Suprapubic skin (tissue), 3 donors: Measurements from ENCODE around the gene HOXB5.

Experiments
- CTCF ChIP-seq, 2 donors: fragments of 200-600 bp in 1 of 2; fragments of 450-650 bp in 1 of 2; sonication (generic) in 1 of 2; IDR thresholded peaks; one replicate each; pipeline ENCODE4 v1.5.1; 2016 to 2019; ENCODE audit warnings: antibody characterized with exemption in 2 of 2, mild to moderate bottlenecking in 1 of 2, moderate library complexity in 1 of 2
- POLR2A ChIP-seq, 2 donors: fragments of 450-650 bp; IDR thresholded peaks; one replicate each; pipeline ENCODE4 v1.6.1; 2017; ENCODE audit warnings: antibody characterized with exemption in 2 of 2, mild to moderate bottlenecking in 2 of 2, moderate library complexity in 2 of 2

GRCh38 chr17:48569240-48569582 lies 24.4 kb downstream of the HOXB5 start:
- no peak for TF ChIP-seq CTCF (IDR thresholded peaks at IDR 0.05)
- TF ChIP-seq POLR2A (IDR thresholded peaks at IDR 0.05): no peak
